HEK293T (cell line): ENCODE data around the gene SUSD5.

ENCODE experiments used
- ARNT ChIP-seq: fragments of 450-650 bp; IDR thresholded peaks from 2 replicates; pipeline ENCODE4 v1.6.1; 2017; ENCODE audit warnings: mild to moderate bottlenecking
- BHLHE40 ChIP-seq: fragments of 450-650 bp; IDR thresholded peaks from 2 replicates; pipeline ENCODE4 v1.6.1; 2016; ENCODE audit warnings: mild to moderate bottlenecking, moderate library complexity, borderline replicate concordance
- FOXA1 ChIP-seq: fragments of 450-650 bp; IDR thresholded peaks from 2 replicates; pipeline ENCODE4 v1.6.1; 2016; ENCODE audit warnings: mild to moderate bottlenecking
- FOXM1 ChIP-seq: fragments of 450-650 bp; IDR thresholded peaks from 2 replicates; pipeline ENCODE4 v1.6.1; 2017; ENCODE audit warnings: mild to moderate bottlenecking, borderline replicate concordance
- L3MBTL2 ChIP-seq: fragments of 450-650 bp; conservative IDR thresholded peaks from 2 replicates; pipeline ENCODE4 v1.6.1; 2016; ENCODE audit warnings: mild to moderate bottlenecking
- SUZ12 ChIP-seq: fragments of 450-650 bp; IDR thresholded peaks from 2 replicates; pipeline ENCODE4 v1.6.1; 2016; ENCODE audit warnings: mild to moderate bottlenecking
- TF ChIP-seq, protein P1 (sequence below): fragments of 450-650 bp; IDR thresholded peaks from 2 replicates; pipeline ENCODE4 v1.6.1; 2016

DNA sequence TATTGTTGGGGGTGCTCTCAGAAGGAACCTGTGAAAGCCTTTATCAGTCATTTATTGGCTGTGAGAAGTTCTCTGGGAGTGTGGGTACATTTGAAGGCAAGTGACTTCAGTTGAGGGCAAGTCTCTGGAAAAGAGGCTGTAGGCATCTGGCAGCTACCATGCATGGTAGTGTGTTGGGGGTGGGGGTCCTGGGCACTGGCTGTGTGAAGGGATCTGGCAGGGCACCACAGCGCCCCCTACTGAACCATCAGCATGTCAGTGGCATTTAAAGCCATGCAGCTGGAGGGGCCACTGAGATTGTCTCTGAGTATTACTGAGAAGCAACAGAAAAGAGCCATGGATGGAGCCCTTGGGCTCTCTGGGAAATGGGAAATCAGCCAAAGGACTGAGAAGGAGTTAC is 74.2 kb downstream of the SUSD5 start:
- TF ChIP-seq FOXM1 (no peak), ARNT (no peak), BHLHE40 (no peak), SUZ12 (no peak), FOXA1 (no peak), L3MBTL2 (no peak)
- TF ChIP-seq, protein P1, sequence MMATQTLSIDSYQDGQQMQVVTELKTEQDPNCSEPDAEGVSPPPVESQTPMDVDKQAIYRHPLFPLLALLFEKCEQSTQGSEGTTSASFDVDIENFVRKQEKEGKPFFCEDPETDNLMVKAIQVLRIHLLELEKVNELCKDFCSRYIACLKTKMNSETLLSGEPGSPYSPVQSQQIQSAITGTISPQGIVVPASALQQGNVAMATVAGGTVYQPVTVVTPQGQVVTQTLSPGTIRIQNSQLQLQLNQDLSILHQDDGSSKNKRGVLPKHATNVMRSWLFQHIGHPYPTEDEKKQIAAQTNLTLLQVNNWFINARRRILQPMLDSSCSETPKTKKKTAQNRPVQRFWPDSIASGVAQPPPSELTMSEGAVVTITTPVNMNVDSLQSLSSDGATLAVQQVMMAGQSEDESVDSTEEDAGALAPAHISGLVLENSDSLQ: no peak
